Measurements from ENCODE around the gene DAAM1.

DNA sequence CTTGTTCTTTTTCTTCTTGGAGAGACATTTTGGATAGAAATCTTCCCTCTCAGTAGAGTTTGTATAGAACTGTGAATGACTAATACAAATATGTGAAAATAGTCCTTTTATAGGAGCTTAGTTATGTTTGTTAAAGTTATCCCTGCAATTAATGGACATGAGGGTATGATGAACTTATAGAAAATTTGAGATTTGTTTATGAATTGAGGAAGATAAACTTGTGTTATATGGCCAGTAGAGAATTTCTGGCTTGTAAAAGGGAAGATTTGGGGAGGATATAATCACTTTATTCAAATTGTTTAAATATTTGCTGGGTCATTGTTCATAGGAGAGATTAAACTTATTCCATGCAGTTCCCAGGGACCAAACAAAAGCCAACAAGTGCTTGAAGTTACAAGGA is 119.6 kb downstream of the DAAM1 start:
- TF ChIP-seq, protein P1, sequence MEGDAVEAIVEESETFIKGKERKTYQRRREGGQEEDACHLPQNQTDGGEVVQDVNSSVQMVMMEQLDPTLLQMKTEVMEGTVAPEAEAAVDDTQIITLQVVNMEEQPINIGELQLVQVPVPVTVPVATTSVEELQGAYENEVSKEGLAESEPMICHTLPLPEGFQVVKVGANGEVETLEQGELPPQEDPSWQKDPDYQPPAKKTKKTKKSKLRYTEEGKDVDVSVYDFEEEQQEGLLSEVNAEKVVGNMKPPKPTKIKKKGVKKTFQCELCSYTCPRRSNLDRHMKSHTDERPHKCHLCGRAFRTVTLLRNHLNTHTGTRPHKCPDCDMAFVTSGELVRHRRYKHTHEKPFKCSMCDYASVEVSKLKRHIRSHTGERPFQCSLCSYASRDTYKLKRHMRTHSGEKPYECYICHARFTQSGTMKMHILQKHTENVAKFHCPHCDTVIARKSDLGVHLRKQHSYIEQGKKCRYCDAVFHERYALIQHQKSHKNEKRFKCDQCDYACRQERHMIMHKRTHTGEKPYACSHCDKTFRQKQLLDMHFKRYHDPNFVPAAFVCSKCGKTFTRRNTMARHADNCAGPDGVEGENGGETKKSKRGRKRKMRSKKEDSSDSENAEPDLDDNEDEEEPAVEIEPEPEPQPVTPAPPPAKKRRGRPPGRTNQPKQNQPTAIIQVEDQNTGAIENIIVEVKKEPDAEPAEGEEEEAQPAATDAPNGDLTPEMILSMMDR (IDR thresholded peaks at IDR 0.05) = no peak
- TF ChIP-seq POLR2A (IDR thresholded peaks at IDR 0.05) = no peak

Data from uterus (tissue), 2 donors.